ENCODE results near the gene PRKCA. TPM values are rescaled to one million over a fixed set of nuclear protein-coding genes. Genes with fewer than 3 reads are reported as not detected.

Gene PRKCA
- total and polyA plus RNA-seq, 2 donors from 2014 or later: 8.0 to 50.8 TPM

DNA sequence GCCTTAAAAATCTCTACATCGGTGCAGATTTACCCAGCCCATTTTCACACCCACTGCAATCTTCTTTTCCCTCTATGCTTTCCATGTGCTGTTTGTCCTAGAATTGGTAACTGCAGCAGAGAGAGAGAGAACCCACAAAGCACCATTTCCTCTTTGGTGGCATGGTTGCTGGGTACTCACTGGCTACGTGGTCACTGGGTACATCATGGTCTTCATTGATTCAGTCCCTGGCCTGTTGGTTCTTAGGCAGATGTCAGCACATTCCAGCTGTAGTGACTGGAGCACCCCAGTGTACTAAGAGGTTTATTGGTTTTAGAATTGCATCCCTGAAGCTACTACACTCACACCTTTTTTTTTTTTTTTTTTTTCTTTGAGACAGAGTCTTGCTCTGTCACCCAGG, 376.4 kb downstream of the PRKCA start:
- DNase-seq (no peak), FAIRE-seq (no peak)
- Histone ChIP-seq H3K9me3 (ENCODE audit: control insufficient read depth in 2 of 3, insufficient read depth in 1 of 3, low read length in 3 of 3) (no peaks in the 10 kb centered on the region), H3K4me3 (ENCODE audit: low read length in 3 of 3) (no peak overlapping the region), H3K36me3 (ENCODE audit: control insufficient read depth in 2 of 3, insufficient read depth in 3 of 3, low read length in 3 of 3) (no peaks in the 10 kb centered on the region), H3K9ac (ENCODE audit: low read length in 3 of 3) (no peak overlapping the region), H3K27ac (ENCODE audit: low read depth in 2 of 2, low read length in 2 of 2) (no peak overlapping the region), H3K27me3 (ENCODE audit: control insufficient read depth, insufficient read depth, low read length) (no peaks in the 10 kb centered on the region), H3K4me1 (ENCODE audit: control insufficient read depth in 2 of 3, insufficient read depth in 2 of 3, low read depth in 1 of 3, low read length in 3 of 3) (peaks cover 2 to 4% (median 2%) of the 10 kb centered on the region in 3 donors)
- no peak for TF ChIP-seq CTCF (IDR thresholded peaks at IDR 0.05; ENCODE audit: borderline replicate concordance, extremely low read depth, insufficient read depth)
- intact Hi-C loops (cut with DNase I): no loop called here

GRCh38 chr17:66679631-66680517, 377.5 kb downstream of the PRKCA start:
- Histone ChIP-seq H3K4me3 (ENCODE audit: low read length in 3 of 3) (no peak overlapping the region), H3K27me3 (ENCODE audit: control insufficient read depth, insufficient read depth, low read length) (no peaks in the 10 kb centered on the region), H3K36me3 (ENCODE audit: control insufficient read depth in 2 of 3, insufficient read depth in 3 of 3, low read length in 3 of 3) (no peaks in the 10 kb centered on the region), H3K9me3 (ENCODE audit: control insufficient read depth in 2 of 3, insufficient read depth in 1 of 3, low read length in 3 of 3) (no peaks in the 10 kb centered on the region), H3K27ac (ENCODE audit: low read depth in 2 of 2, low read length in 2 of 2) (no peak overlapping the region), H3K4me1 (ENCODE audit: control insufficient read depth in 2 of 3, insufficient read depth in 2 of 3, low read depth in 1 of 3, low read length in 3 of 3) (peaks cover 0 to 2% (median 0%) of the 10 kb centered on the region in 3 donors), H3K9ac (ENCODE audit: low read length in 3 of 3) (no peak overlapping the region)
- intact Hi-C loops (cut with DNase I): no loop called here
- DNase-seq (no peak), FAIRE-seq (no peak)
- TF ChIP-seq CTCF (IDR thresholded peaks at IDR 0.05; ENCODE audit: borderline replicate concordance, extremely low read depth, insufficient read depth): no peak

GRCh38 chr17:66682283-66682682, 379.9 kb downstream of the PRKCA start:
- no peak overlapping the region for H3K4me3 ChIP-seq (ENCODE audit: low read length in 3 of 3)
- no peak overlapping the region for H3K9ac ChIP-seq (ENCODE audit: low read length in 3 of 3)
- peaks cover 0 to 2% (median 0%) of the 10 kb centered on the region in 3 donors for H3K4me1 ChIP-seq (ENCODE audit: control insufficient read depth in 2 of 3, insufficient read depth in 2 of 3, low read depth in 1 of 3, low read length in 3 of 3)
- DNase-seq (peak in 2 of 5 donors; percentile 9 to 52), FAIRE-seq (no peak)
- no peak for TF ChIP-seq CTCF (IDR thresholded peaks at IDR 0.05; ENCODE audit: borderline replicate concordance, extremely low read depth, insufficient read depth)
- no peak overlapping the region for H3K27ac ChIP-seq (ENCODE audit: low read depth in 2 of 2, low read length in 2 of 2)
- no peaks in the 10 kb centered on the region for H3K9me3 ChIP-seq (ENCODE audit: control insufficient read depth in 2 of 3, insufficient read depth in 1 of 3, low read length in 3 of 3)
- H3K27me3 ChIP-seq (ENCODE audit: control insufficient read depth, insufficient read depth, low read length): no peaks in the 10 kb centered on the region
- H3K36me3 ChIP-seq (ENCODE audit: control insufficient read depth in 2 of 3, insufficient read depth in 3 of 3, low read length in 3 of 3): peaks cover 0 to 2% (median 0%) of the 10 kb centered on the region in 3 donors
- intact Hi-C loops (cut with DNase I): no loop called here
